AG04449 (cell line): Measurements from ENCODE around the gene CTNNA2.

Experiments
- CTCF ChIA-PET: fragments of 350-600 bp; formaldehyde crosslinking; extraction: SDS; loops from one replicate; lab custom pipeline; 2021; ENCODE audit warnings: antibody characterized with exemption; lab: Yijun Ruan, JAX
- POLR2A ChIA-PET: fragments of 400-600, 350-600 bp; formaldehyde crosslinking; extraction: SDS; loops from one replicate; lab custom pipeline; 2020; ENCODE audit warnings: antibody characterized with exemption, inconsistent platforms; lab: Yijun Ruan, JAX
- DNase-seq: peaks from one replicate; pipeline ENCODE4 v3.0.0-alpha.2; 2010; ENCODE audit warnings: low read depth, low spot score
- H3K4me3 ChIP-seq: 2 replicates; pipeline ENCODE4 v1.5.1; 2011; ENCODE audit warnings: low read depth, mild to moderate bottlenecking, control low read depth, low read length
- TF ChIP-seq, protein P1 (sequence below): IDR thresholded peaks from one replicate; pipeline ENCODE4 v1.5.1; 2011; ENCODE audit warnings: mild to moderate bottlenecking, moderate library complexity, low read length, control low read depth, inconsistent platforms; ENCODE audit not compliant: insufficient read depth; ENCODE audit errors: missing control alignments

The CTNNA2 gene

DNA sequence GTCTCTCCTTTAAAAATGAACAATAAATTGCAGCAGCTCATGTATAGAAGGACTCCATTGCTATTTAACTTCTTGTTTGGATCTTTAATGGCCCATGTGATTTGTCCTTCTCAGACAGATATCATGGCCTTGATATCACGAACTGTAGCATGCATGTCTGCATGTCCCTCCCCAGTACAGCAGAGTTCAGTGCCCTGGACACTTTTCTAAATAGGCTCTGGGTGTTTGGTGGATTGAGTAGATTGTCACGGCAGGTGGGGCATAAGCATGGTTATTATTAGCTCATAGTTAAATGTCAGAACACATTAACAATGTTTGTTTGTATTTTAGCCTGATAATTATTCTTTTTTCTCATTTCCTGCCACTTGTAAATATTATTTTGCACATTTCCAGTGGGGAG, 673.4 kb downstream of the CTNNA2 start:
- no peak for DNase-seq
- TF ChIP-seq, protein P1, sequence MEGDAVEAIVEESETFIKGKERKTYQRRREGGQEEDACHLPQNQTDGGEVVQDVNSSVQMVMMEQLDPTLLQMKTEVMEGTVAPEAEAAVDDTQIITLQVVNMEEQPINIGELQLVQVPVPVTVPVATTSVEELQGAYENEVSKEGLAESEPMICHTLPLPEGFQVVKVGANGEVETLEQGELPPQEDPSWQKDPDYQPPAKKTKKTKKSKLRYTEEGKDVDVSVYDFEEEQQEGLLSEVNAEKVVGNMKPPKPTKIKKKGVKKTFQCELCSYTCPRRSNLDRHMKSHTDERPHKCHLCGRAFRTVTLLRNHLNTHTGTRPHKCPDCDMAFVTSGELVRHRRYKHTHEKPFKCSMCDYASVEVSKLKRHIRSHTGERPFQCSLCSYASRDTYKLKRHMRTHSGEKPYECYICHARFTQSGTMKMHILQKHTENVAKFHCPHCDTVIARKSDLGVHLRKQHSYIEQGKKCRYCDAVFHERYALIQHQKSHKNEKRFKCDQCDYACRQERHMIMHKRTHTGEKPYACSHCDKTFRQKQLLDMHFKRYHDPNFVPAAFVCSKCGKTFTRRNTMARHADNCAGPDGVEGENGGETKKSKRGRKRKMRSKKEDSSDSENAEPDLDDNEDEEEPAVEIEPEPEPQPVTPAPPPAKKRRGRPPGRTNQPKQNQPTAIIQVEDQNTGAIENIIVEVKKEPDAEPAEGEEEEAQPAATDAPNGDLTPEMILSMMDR, result no peak
- POLR2A ChIA-PET, result no interaction called here
- CTCF ChIA-PET, result interaction anchor here (1.0 to 2.0 kb wide), 2 partner anchors 19 to 52 kb away, joined by 3 to 5 read pairs; no protein-coding TSS in a partner anchor
- no peak overlapping the region for H3K4me3 ChIP-seq

DNA sequence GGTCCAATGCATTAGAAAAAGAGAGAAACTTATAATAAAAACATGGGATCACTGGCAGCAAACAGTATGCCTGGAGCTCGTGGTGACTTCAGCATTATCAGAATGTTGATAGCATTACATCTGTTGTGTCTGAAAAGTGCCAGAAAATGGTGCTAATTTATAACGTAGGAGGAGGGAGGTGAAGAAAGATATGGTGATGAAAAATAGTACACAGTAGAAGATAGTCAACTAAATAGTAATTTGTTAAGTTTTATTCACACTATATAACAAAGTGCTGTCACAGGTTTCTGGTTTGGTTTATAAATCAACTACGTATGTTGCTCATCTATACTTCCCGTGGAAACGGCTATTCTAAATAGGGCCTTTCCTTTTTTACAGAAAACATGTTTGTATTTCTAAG, 674.3 kb downstream of the CTNNA2 start:
- ChIA-PET POLR2A (no interaction called here), CTCF (interaction anchor here (2.0 kb wide), 1 partner anchor 51 kb away, joined by 5 read pairs; no protein-coding TSS in a partner anchor)
- H3K4me3 ChIP-seq, result no peak overlapping the region
- TF ChIP-seq, protein P1, result no peak
- DNase-seq, result no peak

DNA sequence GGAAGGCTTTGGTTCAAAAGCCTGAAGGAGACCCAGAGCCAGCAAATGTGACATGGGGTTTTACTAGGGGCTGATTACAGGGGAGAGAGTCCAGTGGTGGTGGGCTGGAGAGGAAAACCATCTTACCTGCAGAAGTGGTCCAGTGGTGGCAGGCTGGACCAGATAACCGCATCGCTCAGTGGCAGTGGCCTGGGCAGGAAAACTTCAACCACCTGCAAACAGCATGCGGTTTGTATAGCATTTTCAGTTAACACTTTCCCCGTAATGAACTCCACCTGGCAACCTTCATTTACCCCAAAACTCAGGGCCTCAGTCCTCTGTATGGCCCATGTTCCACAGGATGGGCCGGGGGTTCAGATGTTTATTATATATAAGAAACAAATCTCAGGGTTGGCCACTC, 677.3 kb downstream of the CTNNA2 start:
- ChIA-PET POLR2A (no interaction called here), CTCF (no interaction called here)
- H3K4me3 ChIP-seq, result no peak overlapping the region
- DNase-seq, result no peak
- TF ChIP-seq, protein P1, result no peak

DNA sequence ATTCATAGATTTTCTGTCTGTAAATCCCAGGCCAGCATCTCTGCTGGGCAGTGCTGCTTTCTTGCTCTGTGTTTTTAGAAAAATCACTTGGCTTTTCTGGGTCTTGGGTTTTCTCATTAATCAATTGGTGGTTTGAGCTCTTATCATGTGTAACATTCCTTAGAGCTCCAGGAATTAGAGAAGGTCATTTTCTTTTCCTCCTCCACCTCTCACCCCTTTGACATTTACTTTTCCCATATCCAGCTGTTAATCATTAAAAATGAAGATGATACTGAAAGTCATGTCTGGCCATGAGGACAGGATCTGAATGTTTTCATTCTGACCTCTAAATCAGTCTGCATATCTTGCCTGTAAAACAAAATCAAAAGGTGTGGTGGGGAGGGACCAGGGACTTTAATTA, 680.7 kb downstream of the CTNNA2 start:
- ChIA-PET POLR2A (no interaction called here), CTCF (interaction anchor here (1.3 kb wide), 1 partner anchor 45 kb away, joined by 3 read pairs; no protein-coding TSS in a partner anchor)
- no peak overlapping the region for H3K4me3 ChIP-seq
- DNase-seq, result no peak
- TF ChIP-seq, protein P1, result no peak

DNA sequence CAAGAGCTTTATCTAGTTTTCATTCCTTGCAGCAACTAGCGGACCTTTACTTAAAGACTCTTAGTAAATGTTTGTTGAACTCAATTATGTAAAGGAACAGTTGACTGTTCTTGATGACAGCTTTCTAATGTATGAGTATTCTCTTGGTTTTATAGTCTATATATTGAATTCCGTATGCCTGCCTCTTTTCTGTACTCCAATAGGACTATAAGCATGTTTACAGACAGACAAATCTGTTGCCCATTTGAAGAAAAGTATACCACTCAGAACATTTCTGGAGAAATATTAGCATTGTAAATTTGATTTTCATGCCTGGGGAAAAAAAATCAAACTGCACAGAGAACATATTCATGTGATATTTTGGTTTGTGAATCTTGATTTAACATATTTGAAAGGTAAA, 682.2 kb downstream of the CTNNA2 start:
- TF ChIP-seq, protein P1, result no peak
- ChIA-PET POLR2A (no interaction called here), CTCF (no interaction called here)
- H3K4me3 ChIP-seq, result no peak overlapping the region
- no peak for DNase-seq

DNA sequence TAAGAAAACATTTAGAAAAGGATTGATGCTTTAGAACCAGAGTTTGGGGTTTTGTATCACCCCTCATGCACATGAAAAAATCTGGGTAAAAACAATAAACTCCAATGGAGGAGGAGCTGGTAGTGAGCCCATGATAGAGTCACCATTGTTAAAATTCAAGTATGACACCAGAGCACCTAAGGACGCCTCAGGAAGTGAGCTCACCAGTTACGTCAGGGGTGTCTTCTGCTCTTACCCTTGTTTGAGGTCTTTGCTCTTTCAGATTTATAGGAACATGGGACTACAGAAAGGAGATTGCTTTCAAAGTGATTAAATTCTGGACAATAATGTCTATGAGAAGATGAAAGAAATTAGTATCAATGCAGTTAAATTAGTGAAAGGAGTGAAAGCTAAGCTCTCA, 685.2 kb downstream of the CTNNA2 start:
- ChIA-PET POLR2A (no interaction called here), CTCF (no interaction called here)
- no peak overlapping the region for H3K4me3 ChIP-seq
- TF ChIP-seq, protein P1, result no peak
- DNase-seq, result no peak
